HG03442 (cell line): ENCODE data around the gene MAP4K1.
"Not testable (repeated sequence)": the region's sequence is repeated elsewhere in the genome, so short reads cannot be mapped to it uniquely, and the experiment has no call there.

Experiments used
- ATAC-seq: cut with Tn5 transposase; IDR thresholded peaks from one replicate; pipeline ENCODE4 v1.9.1; 2021; ENCODE audit warnings: mild to moderate bottlenecking, moderate library complexity; ENCODE audit not compliant: unreplicated experiment

MAP4K1 gene

DNA sequence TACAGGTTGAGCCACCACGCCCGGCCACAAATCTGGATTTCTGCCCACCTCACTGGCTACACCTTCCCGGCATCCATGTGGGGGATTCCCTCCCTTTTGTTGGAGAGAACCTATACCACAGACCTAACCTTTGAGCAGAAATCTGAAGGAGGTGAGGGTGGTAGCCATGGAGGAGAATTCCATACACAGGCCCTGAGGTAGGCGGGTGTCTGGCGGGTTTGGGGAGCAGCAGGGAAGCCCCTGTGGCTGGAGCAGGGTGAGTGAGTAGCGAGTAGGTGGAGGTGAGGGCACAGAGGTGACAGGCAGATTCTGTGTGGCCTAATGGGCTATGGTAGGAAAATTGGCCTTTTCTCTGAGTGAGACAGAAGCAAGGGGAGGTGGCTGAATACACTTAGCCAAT, 11.8 kb upstream of the MAP4K1 start:
- no peak for ATAC-seq

DNA sequence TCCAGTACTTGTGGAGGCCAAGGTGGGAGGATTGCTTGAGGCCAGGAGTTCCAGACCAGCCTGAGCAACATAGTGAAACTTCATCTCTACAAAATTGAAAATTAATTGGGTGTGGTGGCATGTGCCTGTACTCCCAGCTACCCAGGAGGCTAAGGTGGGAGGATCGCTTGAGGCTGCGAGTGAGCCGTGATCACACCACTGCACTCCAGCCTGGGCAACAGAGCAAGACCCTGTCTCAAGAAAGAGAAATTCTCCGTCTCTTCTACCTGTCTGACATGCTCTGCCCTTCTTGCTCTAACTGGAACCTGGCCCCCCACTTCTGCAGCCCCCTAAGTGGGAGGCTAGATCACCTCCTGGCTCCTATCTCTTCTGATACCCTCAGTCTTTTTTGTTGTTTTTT, 8.6 kb upstream of the MAP4K1 start:
- no peak for ATAC-seq

DNA sequence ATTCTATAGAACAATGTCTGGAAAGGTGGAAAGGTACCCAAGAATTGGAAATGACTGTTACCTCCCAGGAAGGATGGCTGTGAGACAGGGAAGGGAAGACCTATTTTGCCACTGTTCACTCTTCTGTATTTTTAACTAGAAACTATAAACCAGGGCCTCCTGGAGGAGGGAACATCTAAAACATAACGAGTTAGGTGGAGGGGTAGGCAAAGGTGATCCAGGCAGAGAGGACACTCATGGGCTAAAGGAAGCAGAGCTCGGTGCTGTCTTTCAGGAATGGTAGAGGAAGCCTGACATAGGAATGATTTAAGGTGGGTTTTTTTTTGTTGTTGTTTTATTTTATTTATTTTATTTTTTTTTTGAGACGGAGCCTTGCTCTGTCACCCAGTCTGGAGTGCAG, 7.1 kb upstream of the MAP4K1 start:
- ATAC-seq, result no peak

DNA sequence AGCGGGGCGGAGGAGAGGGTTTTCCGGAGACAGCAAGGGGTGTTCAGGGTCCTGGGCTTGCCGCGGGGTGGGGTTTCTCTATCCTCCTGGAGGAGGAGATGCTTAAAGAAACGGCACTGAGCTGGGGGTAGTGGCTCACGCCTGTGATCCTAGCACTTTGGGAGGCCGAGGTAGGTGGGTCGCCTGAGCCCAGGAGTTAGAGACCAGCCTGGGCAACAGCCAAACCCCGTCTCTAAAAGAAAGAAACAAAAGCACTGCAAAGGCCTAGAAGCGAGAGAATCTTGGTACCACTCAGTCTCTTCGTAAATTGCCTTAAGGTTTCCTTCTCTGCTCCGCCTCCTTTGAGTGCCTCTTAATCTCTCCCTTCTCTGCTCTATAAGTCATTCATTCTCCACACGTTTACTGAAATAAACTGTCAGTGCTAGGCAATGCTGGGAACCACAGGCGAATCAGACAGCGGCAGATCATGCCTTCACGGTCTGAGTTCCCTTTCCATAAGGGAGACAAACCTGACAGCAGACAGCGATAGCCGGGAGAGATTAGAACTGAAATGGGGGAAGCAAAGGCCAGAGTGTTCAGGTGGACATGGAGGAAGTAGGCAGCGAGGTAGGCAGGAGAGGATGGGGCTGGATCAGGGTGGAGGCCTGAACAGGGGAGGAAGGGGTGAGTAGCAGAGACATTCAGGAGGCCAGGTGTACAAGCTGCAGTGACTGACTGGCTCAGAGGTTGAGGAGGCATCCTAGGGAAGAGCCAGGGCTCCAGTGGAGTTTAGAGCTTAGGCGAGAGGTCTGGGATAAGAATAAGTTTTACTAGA, 1.8 kb upstream of the MAP4K1 start:
- no peak for ATAC-seq

DNA sequence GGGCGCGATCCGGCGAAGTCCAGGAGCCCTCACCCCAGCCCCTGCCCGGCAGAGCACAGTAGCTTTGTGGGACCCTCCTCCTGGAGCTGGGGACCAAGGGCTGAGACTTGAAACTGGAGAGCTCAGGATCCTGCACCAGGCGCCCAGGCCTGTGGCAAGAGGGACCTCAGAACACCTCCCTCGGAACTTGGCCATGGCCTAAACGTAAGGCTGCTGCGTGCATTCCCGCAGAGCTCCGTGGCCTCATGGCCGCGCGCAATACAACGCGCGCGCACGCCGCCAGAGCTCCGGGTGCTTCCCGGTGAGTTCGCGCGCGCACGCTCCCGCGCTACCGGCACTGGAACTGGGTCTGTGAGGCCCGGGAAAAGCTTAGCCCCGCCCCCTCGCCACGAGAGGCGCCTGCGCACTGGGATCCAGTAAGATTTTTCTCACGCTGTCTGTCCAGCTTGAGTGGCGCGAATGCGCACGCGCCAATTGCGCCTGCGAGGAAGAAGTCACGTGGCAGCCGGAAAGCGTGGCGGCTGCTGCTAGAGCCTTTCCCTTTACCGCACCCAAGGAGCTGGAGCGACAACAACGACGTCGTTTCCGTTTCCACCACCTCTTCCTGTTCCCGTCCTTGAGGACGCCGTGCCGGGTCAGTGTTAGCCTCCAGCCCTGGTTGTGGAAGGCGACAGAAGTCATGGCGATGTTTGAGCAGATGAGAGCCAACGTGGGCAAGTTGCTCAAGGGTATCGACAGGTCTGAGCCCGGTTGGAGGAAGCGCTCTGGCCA, 1.0 kb upstream of the MAP4K1 start, which contains the start of gene EIF3K:
Gene EIF3K (plus strand): TSS at position 599 of the 771 bp plus-strand sequence. CDS start 81 bp downstream, at position 680.
- peak; percentile 52 for ATAC-seq

DNA sequence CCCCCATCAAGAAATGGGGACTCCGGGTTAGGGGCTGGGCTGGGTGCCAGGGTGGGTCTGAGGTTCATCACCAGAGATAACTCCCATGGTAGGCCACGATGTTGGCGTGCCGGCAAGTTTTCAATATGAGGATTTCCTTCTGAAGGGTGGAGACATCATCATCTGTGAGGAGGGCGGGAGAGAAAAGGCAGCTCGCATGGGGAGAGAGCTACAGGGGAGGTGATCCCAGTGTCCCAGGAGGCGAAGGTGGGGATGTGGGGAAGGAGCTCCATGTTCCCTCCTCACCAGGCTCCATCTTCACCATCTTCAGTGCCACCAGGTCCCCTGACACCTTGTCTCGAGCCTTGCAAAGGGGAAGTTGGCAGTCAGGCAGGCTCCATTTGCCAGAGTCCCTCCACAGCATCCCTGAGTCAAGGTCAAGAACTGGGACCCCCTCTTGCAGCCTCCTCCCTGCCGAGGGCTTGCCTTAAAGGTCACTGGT, 430 bp downstream of the MAP4K1 start:
- ATAC-seq, result no peak

DNA sequence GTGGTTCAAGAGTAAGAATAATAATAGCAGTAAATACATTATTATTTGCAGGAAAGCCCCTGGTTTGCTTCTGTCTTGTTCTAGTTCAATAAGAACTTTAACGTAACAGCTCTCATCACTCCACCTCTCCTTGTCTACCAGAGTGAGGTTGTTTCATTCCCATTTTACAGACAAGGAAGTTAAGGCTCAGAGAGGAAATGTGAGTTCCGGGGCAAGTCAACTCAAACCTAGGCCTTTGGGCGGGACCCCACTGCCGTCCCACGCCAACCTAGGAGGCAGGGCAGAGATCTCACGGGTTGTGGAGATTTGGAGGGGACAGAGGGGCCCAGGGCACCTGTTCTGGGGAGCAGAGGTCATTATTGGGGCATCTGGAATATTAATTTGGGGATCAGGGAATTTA, 1.5 kb downstream of the MAP4K1 start:
- ATAC-seq, result no peak

DNA sequence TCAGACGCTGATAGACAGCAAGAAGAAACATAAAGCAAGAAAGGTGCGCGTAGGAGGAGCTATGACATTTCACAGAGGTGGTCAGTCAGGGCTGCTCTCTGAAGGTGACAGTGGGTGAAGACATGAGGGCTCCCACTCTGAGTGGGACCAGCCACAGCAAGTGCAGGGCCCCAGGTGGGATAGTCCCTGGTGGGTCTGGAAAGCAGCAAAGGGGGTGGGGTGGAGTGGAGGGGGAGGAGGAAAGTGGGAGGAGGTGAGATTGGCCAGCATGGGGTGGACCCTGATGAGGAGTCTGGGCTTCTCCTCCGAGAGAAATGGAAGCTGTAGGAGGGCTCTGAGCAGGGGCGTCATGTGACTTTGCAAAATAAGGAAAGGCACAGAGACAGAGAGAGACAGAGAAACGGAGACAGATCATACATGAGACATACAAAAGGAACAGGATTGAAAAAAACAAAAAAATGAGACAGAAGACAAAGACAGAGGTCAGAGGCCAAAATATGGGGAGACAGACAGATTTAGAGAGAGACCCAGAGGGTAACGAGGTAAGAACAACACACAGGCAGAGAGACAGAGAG, 2.7 kb downstream of the MAP4K1 start:
- no peak for ATAC-seq

DNA sequence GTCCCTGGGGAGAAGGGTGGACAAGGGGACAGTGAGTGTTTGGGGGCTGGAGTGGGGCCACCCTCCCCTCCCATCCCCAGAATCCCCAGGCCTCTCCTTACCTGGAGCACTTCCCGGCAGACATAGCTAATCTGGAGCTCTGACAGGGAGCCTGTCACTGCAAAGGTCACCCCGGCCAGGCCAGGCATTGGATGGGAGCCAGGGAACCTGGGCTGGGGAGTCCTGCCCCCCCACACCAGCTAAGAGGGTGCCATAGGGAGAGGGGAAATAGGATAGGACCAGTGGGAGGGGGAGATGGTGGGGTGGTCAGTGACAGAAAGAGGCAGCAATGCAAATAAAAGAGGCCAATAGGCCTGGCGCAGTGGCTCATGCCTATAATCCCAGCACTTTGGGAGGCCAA, 3.5 kb downstream of the MAP4K1 start:
- no peak for ATAC-seq

DNA sequence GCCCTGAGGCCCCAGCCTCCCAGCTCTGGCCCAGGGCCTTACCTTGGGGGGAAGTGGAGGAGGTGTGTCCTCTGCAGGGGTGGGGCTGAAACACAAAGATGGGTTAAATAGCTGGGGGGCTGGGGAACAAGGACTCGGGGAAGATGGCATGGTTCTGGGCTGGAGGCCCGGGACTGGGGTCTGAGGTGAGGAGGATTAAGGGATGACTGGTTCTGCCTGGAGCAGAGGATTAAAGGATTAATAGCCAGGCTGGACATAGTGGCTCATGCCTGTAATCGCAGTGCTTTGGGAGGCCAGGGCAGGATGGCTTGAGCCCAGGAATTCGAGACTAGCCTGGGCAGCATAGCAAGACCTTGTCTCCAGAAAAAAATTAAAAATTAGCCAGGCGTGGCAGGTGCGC, 11.6 kb downstream of the MAP4K1 start:
- no peak for ATAC-seq

DNA sequence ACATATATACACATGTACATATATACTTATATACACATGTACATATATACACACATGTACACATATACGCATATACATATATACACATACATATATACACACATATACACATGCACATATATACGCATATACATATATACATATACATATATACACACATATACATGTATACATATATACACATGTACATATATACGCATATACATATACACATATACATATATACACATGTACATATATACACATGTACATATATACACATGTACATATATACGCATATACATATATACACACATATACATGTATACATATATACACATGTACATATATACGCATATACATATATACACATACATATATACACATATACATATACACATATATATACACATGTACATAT, 14.9 kb downstream of the MAP4K1 start:
- ATAC-seq, result not testable (repeated sequence)

DNA sequence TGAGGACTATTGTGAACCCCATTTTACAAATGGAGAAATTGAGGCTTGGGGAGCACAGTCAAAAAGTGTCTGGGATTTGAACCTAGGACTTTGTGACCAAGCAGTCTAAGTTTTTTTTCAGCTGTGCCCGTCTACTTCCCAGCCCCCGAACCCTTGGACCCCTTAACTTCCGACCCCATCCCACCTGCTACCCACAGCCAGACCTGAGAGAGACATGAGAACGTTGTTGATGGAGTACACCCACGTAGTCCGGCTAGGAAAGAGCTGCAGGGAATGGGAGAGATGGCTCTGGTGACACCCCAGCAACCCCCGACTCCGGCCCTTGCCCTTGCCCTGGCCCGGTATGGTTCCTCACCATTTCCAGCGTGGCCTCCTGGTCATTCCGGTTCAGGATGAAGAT, 18.0 kb downstream of the MAP4K1 start:
- no peak for ATAC-seq

DNA sequence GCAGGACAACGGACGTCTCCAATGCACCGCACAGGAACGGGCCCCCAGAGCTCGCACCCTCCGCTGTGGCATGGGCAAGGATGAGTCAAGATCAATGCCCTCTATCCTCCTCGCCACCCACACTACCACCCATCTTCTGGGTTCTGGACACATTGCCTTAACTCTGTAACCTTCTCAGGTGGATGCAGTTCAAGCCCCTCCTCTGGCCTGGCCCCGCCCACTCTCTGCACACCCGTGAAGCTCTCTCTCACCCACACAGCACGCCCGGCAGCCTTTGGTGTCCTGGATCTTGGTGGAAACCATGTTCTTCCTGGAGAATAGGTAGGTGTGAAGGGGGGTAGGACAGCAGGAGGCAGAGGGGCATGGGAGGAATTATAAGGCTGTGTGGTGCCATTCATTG, 20.7 kb downstream of the MAP4K1 start:
- ATAC-seq, result no peak

DNA sequence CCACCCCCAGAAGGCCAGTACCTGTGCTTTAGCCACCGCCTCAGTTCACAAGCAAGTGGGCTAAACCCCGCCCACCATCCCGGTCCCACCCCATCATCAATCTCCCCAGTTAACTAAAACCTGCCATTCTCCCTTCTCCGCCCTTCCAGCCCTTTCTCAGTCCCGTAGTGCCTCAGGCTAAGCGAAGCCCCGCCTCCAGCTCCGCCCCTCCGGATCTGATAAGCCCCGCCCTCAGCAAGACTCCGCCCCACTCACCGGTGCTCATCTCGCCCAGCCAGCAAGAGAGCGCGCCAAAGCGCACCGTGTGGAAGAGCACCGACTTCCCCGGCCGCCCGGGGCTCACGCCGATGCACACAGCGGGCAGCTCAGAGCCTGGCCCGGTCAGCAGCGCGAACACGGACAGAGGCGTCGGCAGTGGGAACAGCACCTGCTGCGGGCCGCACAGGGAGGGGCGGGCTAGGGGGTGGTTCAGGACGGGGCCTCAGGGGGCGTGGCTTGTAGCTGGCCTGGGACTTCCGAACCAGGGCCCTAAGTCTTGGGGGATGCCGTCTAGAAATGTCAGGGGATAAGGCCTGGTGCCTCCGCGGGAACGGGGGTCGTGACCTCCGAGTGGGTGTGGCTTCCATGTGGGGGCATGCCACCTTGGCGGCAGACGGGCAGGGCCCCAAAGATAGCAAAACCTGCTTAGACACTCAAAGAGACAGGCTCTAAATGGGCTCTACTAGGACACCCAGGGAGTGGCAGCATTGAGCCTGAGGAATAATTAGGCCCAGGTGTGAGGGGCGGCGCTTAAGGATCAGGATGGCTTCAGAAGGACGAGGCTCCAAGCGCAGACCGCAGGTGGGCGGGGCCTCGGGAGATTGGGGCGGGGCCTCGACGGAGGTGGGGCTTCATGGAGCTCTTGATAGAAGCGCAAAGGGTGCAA, 21.4 kb downstream of the MAP4K1 start:
- ATAC-seq, result no peak

DNA sequence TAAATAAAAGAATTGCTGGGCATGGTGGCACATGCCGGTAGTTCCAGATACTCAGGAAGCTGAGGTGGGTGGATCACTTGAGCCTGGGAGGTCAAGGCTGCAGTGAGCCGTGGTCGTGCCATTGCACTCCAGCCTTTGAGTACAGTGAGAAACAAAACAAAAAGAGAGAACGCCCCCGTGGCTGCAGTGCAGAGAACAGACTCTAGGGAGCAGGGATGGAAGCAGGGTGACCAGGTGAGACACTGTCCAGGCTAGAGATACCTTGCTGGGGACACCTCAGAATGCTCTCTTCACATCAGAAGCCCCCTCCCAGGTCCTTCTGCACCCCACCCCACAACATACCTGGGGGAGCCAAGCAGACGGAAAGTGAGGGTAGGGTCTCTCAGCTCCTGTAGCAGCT, 24.8 kb downstream of the MAP4K1 start:
- ATAC-seq, result no peak

DNA sequence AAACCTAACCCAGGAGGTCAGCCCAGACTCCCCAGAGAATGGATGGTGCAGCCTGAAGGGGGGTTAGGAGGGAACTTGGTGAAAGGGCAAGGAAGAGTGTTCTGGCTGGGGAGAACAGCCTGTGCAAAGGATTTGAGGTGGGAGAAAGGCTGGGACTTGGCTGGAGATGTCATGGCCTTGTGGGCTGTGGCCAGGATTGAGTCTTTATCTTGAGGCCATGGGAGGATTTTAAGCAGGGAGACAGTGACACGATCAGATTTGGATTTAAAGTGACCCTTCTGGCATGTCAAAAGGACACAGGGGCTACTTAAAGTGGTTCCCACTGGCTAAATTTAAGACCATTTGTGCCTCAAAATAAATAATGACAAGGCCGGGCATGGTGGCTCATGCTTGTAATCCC, 29.7 kb downstream of the MAP4K1 start:
- ATAC-seq, result no peak

DNA sequence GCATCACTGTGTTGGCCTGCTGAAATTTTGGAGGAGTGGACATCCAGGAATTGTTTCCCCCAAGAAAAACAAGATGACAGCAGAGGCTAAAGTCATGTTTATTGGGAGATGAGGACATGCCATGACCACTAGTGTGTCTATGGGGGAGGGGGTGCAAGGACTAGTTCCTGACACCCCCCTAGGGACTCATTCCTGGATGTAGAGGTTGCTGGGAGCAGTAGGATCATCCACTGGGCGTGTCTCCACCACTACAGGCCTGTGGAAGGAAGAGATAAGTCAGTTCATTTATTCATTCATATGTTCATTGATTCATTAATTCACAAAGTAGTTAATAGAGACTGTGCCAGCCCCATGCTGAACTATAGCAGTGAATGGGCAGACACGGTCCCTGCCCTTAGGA, 30.2 kb downstream of the MAP4K1 start:
- ATAC-seq, result no peak

DNA sequence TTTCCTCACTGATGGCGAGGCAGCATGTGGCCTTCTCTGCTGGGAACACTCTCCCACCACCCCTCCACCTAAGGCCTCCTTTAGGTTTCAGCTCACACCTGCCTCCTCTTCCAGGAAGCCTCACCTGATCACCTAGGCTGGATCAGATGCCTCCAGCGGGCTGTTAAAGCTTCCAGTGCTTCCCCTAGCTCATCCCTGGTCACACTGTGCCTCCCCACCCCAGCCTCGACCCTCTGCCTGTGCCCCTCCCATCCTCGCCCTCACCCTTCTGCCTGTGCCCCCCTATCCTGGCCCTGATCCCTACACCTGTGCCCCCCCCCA, 33.8 kb downstream of the MAP4K1 start:
- no peak for ATAC-seq

DNA sequence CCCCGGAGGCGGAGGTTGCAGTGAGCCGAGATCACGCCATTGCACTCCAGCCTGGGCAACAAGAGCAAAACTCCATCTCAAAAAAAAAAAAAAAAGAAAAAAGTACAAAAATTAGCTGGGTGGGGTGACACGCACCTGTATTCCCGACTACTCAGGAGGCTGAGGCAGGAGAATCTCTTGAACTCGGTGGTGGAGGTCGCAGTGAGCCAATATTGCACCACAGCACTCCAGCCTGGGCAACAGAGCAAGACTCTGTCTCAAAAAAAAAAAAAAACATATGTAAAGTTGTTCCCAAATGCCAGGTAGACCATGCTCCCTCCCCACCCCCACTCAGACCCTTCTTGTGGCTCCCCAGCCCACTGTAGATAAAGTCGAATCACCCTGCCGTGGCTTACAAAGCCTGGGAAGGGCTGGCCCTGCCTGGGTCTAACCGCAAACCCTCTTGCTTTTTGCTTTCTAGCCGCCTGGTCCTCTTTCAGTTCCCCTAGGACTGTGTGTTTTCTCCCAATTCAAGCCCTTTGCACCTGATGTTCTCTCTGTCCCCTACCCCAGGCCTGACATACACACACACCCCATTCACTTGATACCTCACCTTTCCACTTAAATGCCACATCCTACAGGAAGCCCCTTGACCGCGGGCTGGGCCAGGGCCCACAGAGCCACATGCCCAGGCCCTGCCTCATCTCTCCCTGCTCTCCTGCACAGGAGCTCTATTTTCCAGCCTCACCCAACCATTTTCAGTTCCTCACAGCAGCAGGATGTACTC, 34.4 kb downstream of the MAP4K1 start:
- peak; percentile 49 for ATAC-seq

DNA sequence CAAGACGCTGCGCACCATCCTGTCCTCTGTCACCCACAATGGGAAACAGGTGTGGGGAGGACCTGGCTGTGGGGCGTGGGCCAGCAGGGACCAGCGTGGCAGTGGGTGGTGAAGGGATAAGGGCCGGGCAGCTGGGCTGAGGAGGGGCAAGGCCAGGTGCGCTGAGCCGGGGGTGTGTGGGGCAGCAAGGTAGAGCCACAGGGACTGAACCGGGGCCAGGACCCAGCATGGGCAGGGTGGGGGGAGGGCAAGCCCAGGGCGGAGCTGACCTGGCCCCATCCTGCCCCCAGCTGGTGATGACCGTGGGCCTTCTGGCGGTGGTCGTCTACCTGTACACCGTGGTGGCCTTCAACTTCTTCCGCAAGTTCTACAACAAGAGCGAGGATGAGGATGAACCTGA, 37.7 kb downstream of the MAP4K1 start:
- ATAC-seq, result no peak
